ENCODE results near the gene HSF5. TPM values are rescaled to one million over a fixed set of nuclear protein-coding genes. Genes with fewer than 3 reads are reported as not detected.

Gene HSF5
- total and polyA plus RNA-seq, 4 donors = 0.09 to 0.17 TPM; not detected in 2

DNA sequence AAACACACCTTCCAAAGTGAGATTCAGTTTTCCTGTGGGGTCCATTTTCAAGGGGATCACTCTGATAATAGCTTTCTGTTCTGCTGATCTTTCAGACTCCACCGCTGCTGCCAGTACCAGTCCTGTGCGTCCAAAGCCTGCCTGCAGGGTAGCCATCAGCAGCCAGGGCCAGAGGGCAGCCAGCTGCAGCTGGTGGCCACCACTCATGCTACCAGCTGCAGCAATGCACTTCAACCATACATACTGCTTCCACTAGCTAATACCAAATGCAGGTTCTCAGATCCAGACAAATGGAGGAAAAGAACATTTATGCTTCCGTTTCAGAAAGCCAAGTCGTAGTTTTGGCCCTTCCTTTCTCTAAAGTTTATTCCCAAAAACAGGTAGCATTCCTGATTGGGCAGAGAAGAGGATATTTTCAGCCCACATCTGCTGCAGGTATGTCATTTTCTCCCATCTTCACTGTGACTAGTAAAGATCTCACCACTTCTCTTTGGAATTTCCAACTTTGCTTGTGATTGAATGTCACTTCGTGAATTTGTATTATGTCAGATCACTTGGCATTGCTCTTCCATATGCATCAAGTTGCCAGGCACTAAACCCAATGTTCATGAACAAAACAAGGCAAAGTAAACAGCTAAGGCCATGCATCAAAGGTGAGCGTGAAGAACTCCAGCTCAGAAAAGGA is 72.7 kb downstream of the HSF5 start:
- Histone ChIP-seq H3K9me3 (ENCODE audit: control insufficient read depth in 4 of 4, low read length in 3 of 4) (no peaks in the 10 kb centered on the region), H3K4me3 (ENCODE audit: low read depth in 1 of 3, low read length in 3 of 3) (peak overlapping the region; percentile 21 to 56 (median 41)), H3K27ac (ENCODE audit: low read depth in 1 of 2, low read length in 2 of 2) (peak overlapping the region; percentile 37 to 63), H3K36me3 (ENCODE audit: control insufficient read depth in 4 of 4, insufficient read depth in 3 of 4, low read depth in 1 of 4, low read length in 3 of 4) (no peaks in the 10 kb centered on the region), H3K27me3 (ENCODE audit: control insufficient read depth in 4 of 4, insufficient read depth in 4 of 4, low read length in 3 of 4) (no peaks in the 10 kb centered on the region), H3K9ac (ENCODE audit: low read depth in 1 of 2, low read length in 2 of 2) (peak overlapping the region in 1 of 2 donors; percentile 41), H3K4me1 (ENCODE audit: control insufficient read depth in 4 of 4, insufficient read depth in 4 of 4, low read length in 3 of 4) (peaks cover 0 to 42% (median 31%) of the 10 kb centered on the region in 4 donors)
- WGBS = 29% methylated on average over 6 of the region's 6 CpGs
- peak; percentile 73 for TF ChIP-seq YY1 (IDR thresholded peaks at IDR 0.05)
- TF ChIP-seq, protein P1, sequence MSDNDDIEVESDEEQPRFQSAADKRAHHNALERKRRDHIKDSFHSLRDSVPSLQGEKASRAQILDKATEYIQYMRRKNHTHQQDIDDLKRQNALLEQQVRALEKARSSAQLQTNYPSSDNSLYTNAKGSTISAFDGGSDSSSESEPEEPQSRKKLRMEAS (IDR thresholded peaks at IDR 0.05) = no peak
- peak; percentile 14 to 29 for TF ChIP-seq HNF4A (conservative IDR thresholded peaks at IDR 0.05)
- TF ChIP-seq GABPA (IDR thresholded peaks at IDR 0.05 in 1 of 2, conservative IDR thresholded peaks at IDR 0.05 in 1 of 2) = peak in 1 of 2 donors; percentile 27
- TF ChIP-seq HNF4G (IDR thresholded peaks at IDR 0.05) = no peak
- TF ChIP-seq FOXA1 (IDR thresholded peaks at IDR 0.05) = peak; percentile 67
- TF ChIP-seq RAD21 (IDR thresholded peaks at IDR 0.05) = peak; percentile 33 to 62
- TF ChIP-seq CTCF (IDR thresholded peaks at IDR 0.05; ENCODE audit: low read depth, low read length, missing input control) = peak; percentile 31
- TF ChIP-seq RXRA (IDR thresholded peaks at IDR 0.05) = no peak
- no peak for DNase-seq (ENCODE audit: low spot score)

DNA sequence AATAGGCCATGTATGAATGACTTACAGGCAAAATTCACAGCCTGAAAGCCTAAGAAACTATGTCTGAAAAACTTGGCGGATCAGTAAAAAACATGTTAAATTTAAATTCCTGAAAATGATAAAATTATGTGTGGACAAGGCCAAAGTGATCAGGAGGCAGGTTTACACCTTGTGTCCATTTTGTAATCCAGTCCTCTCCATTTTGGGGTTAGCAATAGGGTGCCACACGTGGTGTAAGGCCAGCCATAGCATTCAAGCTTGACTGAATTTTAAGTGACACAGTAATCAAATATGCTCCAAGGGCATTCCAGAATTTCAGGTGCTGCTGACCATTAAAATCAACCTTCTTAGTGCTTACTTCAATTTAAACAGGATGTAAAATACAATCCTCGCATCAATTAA is 73.6 kb downstream of the HSF5 start:
- Histone ChIP-seq H3K4me3 (ENCODE audit: low read depth in 1 of 3, low read length in 3 of 3) (peak overlapping the region in 2 of 3 donors; percentile 15 to 20), H3K9ac (ENCODE audit: low read depth in 1 of 2, low read length in 2 of 2) (peak overlapping the region in 1 of 2 donors; percentile 41), H3K27me3 (ENCODE audit: control insufficient read depth in 4 of 4, insufficient read depth in 4 of 4, low read length in 3 of 4) (no peaks in the 10 kb centered on the region), H3K4me1 (ENCODE audit: control insufficient read depth in 4 of 4, insufficient read depth in 4 of 4, low read length in 3 of 4) (peaks cover 0 to 43% (median 31%) of the 10 kb centered on the region in 4 donors), H3K27ac (ENCODE audit: low read depth in 1 of 2, low read length in 2 of 2) (no peak overlapping the region), H3K9me3 (ENCODE audit: control insufficient read depth in 4 of 4, low read length in 3 of 4) (no peaks in the 10 kb centered on the region), H3K36me3 (ENCODE audit: control insufficient read depth in 4 of 4, insufficient read depth in 3 of 4, low read depth in 1 of 4, low read length in 3 of 4) (no peaks in the 10 kb centered on the region)
- TF ChIP-seq ATF3 (IDR thresholded peaks at IDR 0.05) (no peak), ZBTB33 (IDR thresholded peaks at IDR 0.05) (no peak), FOXA1 (IDR thresholded peaks at IDR 0.05) (no peak), RAD21 (IDR thresholded peaks at IDR 0.05) (no peak), TAF1 (conservative IDR thresholded peaks at IDR 0.05) (no peak), JUND (IDR thresholded peaks at IDR 0.05) (no peak), GABPA (IDR thresholded peaks at IDR 0.05 in 1 of 2, conservative IDR thresholded peaks at IDR 0.05 in 1 of 2) (no peak), NR2F2 (IDR thresholded peaks at IDR 0.05) (no peak), CTCF (IDR thresholded peaks at IDR 0.05; ENCODE audit: low read depth, low read length, missing input control) (no peak), HNF4G (IDR thresholded peaks at IDR 0.05) (no peak), RXRA (IDR thresholded peaks at IDR 0.05) (no peak), FOXA2 (IDR thresholded peaks at IDR 0.05) (no peak), HNF4A (conservative IDR thresholded peaks at IDR 0.05) (no peak), EGR1 (IDR thresholded peaks at IDR 0.05; ENCODE audit: low read depth in 2 of 2) (no peak), YY1 (IDR thresholded peaks at IDR 0.05) (no peak), SP1 (IDR thresholded peaks at IDR 0.05) (no peak)
- TF ChIP-seq, protein P2, sequence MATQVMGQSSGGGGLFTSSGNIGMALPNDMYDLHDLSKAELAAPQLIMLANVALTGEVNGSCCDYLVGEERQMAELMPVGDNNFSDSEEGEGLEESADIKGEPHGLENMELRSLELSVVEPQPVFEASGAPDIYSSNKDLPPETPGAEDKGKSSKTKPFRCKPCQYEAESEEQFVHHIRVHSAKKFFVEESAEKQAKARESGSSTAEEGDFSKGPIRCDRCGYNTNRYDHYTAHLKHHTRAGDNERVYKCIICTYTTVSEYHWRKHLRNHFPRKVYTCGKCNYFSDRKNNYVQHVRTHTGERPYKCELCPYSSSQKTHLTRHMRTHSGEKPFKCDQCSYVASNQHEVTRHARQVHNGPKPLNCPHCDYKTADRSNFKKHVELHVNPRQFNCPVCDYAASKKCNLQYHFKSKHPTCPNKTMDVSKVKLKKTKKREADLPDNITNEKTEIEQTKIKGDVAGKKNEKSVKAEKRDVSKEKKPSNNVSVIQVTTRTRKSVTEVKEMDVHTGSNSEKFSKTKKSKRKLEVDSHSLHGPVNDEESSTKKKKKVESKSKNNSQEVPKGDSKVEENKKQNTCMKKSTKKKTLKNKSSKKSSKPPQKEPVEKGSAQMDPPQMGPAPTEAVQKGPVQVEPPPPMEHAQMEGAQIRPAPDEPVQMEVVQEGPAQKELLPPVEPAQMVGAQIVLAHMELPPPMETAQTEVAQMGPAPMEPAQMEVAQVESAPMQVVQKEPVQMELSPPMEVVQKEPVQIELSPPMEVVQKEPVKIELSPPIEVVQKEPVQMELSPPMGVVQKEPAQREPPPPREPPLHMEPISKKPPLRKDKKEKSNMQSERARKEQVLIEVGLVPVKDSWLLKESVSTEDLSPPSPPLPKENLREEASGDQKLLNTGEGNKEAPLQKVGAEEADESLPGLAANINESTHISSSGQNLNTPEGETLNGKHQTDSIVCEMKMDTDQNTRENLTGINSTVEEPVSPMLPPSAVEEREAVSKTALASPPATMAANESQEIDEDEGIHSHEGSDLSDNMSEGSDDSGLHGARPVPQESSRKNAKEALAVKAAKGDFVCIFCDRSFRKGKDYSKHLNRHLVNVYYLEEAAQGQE (IDR thresholded peaks at IDR 0.05) = no peak
- TF ChIP-seq, protein P1 (IDR thresholded peaks at IDR 0.05) = no peak
- DNase-seq (ENCODE audit: low spot score) = no peak
- WGBS = 68% methylated on average over 3 of the region's 3 CpGs

All from liver (tissue), 9 donors.